ENCODE results near the gene ZNF195. TPM values are rescaled to one million over a fixed set of nuclear protein-coding genes. Genes with fewer than 3 reads are reported as not detected.

ZNF195 gene
- total and polyA plus RNA-seq, 5 donors from 2014 or later: 23.1 to 31.3 (median 25.5) TPM

DNA sequence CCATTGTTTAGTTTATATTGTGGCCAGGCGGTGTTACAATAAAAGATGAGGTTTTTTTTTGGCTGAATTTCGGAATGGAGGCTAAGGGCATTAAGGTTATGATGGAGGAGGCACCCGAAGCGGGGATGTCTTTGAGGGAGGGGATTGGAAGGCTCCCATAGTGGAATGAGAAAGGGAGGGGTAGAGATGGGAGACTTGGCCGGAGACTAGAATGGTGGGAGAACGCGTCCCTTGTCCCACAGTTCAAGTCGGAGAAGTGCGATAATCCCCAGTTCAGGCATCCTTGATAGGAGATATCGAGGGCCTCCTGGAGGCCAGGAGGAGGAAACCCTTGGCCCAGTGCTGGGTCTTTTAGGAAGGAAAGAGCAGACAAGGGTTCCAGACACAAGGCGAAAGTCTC is 21.6 kb downstream of the ZNF195 start:
- Mint-ChIP-seq H3K27ac (no peak overlapping the region), H3K4me3 (no peak overlapping the region), H3K9me3 (peaks cover 6 to 45% (median 34%) of the 10 kb centered on the region in 7 donors), H3K36me3 (peaks cover 50% of the 10 kb centered on the region), H3K4me1 (peaks cover 0 to 2% (median under 1%) of the 10 kb centered on the region in 4 donors), H3K27me3 (no peaks in the 10 kb centered on the region)
- ATAC-seq (ENCODE audit: low read depth in 2 of 2): no peak
- Histone ChIP-seq H3K9me3 (ENCODE audit: control insufficient read depth in 2 of 2, low read length in 2 of 2) (peaks cover 72 to 97% of the 10 kb centered on the region in 2 experiments), H3K4me1 (ENCODE audit: control insufficient read depth, insufficient read depth, low read length, poor library complexity, severe bottlenecking) (no peaks in the 10 kb centered on the region), H3K27ac (ENCODE audit: insufficient read depth, low read length, poor library complexity, severe bottlenecking) (no peak overlapping the region), H3K36me3 (ENCODE audit: control insufficient read depth, insufficient read depth, low read length) (peaks cover 31% of the 10 kb centered on the region), H3K27me3 (ENCODE audit: control insufficient read depth, insufficient read depth, low read length) (no peaks in the 10 kb centered on the region), H3K4me3 (ENCODE audit: low read depth, low read length) (no peak overlapping the region)
- DNase-seq: no peak

GRCh38 chr11:3356858-3357257 is 22.1 kb downstream of the ZNF195 start:
- H3K4me3 ChIP-seq (ENCODE audit: low read depth, low read length): no peak overlapping the region
- Mint-ChIP-seq H3K9me3 (peaks cover 6 to 45% (median 31%) of the 10 kb centered on the region in 7 donors), H3K27me3 (no peaks in the 10 kb centered on the region), H3K4me3 (no peak overlapping the region), H3K27ac (no peak overlapping the region), H3K36me3 (peaks cover 47% of the 10 kb centered on the region), H3K4me1 (peaks cover 0 to 2% (median 0%) of the 10 kb centered on the region in 4 donors)
- peaks cover 27% of the 10 kb centered on the region for H3K36me3 ChIP-seq (ENCODE audit: control insufficient read depth, insufficient read depth, low read length)
- no peak overlapping the region for H3K27ac ChIP-seq (ENCODE audit: insufficient read depth, low read length, poor library complexity, severe bottlenecking)
- no peak for DNase-seq
- no peaks in the 10 kb centered on the region for H3K4me1 ChIP-seq (ENCODE audit: control insufficient read depth, insufficient read depth, low read length, poor library complexity, severe bottlenecking)
- no peaks in the 10 kb centered on the region for H3K27me3 ChIP-seq (ENCODE audit: control insufficient read depth, insufficient read depth, low read length)
- peaks cover 70 to 99% of the 10 kb centered on the region in 2 experiments for H3K9me3 ChIP-seq (ENCODE audit: control insufficient read depth in 2 of 2, low read length in 2 of 2)
- no peak for ATAC-seq (ENCODE audit: low read depth in 2 of 2)

DNA sequence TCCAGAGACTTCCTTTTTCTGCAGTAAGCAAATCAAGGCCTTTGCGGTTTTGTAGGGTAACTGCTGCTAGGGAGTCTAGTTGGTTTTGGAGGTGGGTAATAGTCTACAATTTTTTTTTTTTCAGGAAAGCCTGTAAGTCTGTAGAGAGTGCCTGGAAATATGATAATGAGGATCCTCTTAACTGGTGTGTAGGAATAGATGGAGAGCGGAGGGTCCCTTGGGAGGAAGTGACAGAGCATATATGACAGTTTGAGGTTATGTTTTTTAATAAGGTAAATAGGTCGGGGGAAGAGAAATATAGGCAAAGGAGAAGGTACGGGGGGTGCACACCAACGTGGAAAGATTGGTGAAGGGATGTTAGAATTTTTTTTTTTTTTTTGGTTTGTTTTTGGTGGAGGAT is 25.9 kb downstream of the ZNF195 start:
- Histone ChIP-seq H3K27ac (ENCODE audit: insufficient read depth, low read length, poor library complexity, severe bottlenecking) (no peak overlapping the region), H3K27me3 (ENCODE audit: control insufficient read depth, insufficient read depth, low read length) (no peaks in the 10 kb centered on the region), H3K4me1 (ENCODE audit: control insufficient read depth, insufficient read depth, low read length, poor library complexity, severe bottlenecking) (no peaks in the 10 kb centered on the region), H3K9me3 (ENCODE audit: control insufficient read depth in 2 of 2, low read length in 2 of 2) (peaks cover 37 to 66% of the 10 kb centered on the region in 2 experiments), H3K4me3 (ENCODE audit: low read depth, low read length) (no peak overlapping the region), H3K36me3 (ENCODE audit: control insufficient read depth, insufficient read depth, low read length) (no peaks in the 10 kb centered on the region)
- H3K4me1 Mint-ChIP-seq: peaks cover 0 to 2% (median 0%) of the 10 kb centered on the region in 4 donors
- no peaks in the 10 kb centered on the region for H3K27me3 Mint-ChIP-seq
- H3K4me3 Mint-ChIP-seq: no peak overlapping the region
- H3K9me3 Mint-ChIP-seq: peaks cover 4 to 23% (median 11%) of the 10 kb centered on the region in 7 donors
- no peak overlapping the region for H3K27ac Mint-ChIP-seq
- DNase-seq (no peak), ATAC-seq (ENCODE audit: low read depth in 2 of 2) (no peak)
- peaks cover 14% of the 10 kb centered on the region for H3K36me3 Mint-ChIP-seq

DNA sequence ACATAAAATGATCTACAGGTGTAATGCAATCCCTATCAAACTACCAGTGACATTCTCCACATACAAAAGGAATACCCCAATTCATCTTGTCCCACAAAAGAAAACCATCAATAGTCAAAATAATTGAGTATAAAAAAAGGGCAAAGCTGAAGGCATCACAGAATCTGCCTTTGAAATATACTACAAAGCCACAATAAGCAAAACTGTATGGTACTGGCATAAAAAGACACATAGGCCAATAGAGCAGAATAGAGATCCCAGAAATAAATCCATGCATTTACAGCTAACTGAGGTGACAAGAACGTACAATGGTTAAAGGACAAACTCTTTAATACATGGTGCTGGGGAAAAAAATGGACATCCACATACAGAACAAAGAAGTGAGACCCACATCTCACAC is 31.8 kb downstream of the ZNF195 start:
- DNase-seq: no peak
- Mint-ChIP-seq H3K4me1 (no peaks in the 10 kb centered on the region), H3K36me3 (peaks cover 6% of the 10 kb centered on the region), H3K27ac (no peak overlapping the region), H3K4me3 (no peak overlapping the region), H3K27me3 (peaks cover 21% of the 10 kb centered on the region), H3K9me3 (peaks cover 2 to 17% (median 5%) of the 10 kb centered on the region in 7 donors)
- H3K9me3 ChIP-seq (ENCODE audit: control insufficient read depth in 2 of 2, low read length in 2 of 2): peaks cover 6 to 12% of the 10 kb centered on the region in 2 experiments
- ATAC-seq (ENCODE audit: low read depth in 2 of 2): no peak
- H3K4me3 ChIP-seq (ENCODE audit: low read depth, low read length): no peak overlapping the region
- no peaks in the 10 kb centered on the region for H3K27me3 ChIP-seq (ENCODE audit: control insufficient read depth, insufficient read depth, low read length)
- no peaks in the 10 kb centered on the region for H3K36me3 ChIP-seq (ENCODE audit: control insufficient read depth, insufficient read depth, low read length)
- H3K4me1 ChIP-seq (ENCODE audit: control insufficient read depth, insufficient read depth, low read length, poor library complexity, severe bottlenecking): no peaks in the 10 kb centered on the region
- H3K27ac ChIP-seq (ENCODE audit: insufficient read depth, low read length, poor library complexity, severe bottlenecking): no peak overlapping the region

- Histone ChIP-seq H3K36me3 (ENCODE audit: control insufficient read depth, insufficient read depth, low read length) (no peaks in the 10 kb centered on the region), H3K9me3 (ENCODE audit: control insufficient read depth in 2 of 2, low read length in 2 of 2) (peaks cover 5 to 11% of the 10 kb centered on the region in 2 experiments), H3K27me3 (ENCODE audit: control insufficient read depth, insufficient read depth, low read length) (peaks cover 4% of the 10 kb centered on the region), H3K4me3 (ENCODE audit: low read depth, low read length) (no peak overlapping the region), H3K4me1 (ENCODE audit: control insufficient read depth, insufficient read depth, low read length, poor library complexity, severe bottlenecking) (no peaks in the 10 kb centered on the region), H3K27ac (ENCODE audit: insufficient read depth, low read length, poor library complexity, severe bottlenecking) (no peak overlapping the region)
- H3K36me3 Mint-ChIP-seq: peaks cover 6% of the 10 kb centered on the region
- H3K4me3 Mint-ChIP-seq: no peak overlapping the region
- DNase-seq: no peak
- no peak overlapping the region for H3K27ac Mint-ChIP-seq
- no peaks in the 10 kb centered on the region for H3K4me1 Mint-ChIP-seq
- peaks cover 25% of the 10 kb centered on the region for H3K27me3 Mint-ChIP-seq
- no peak for ATAC-seq (ENCODE audit: low read depth in 2 of 2)
- H3K9me3 Mint-ChIP-seq: peaks cover 2 to 17% (median 5%) of the 10 kb centered on the region in 7 donors
These were observed 32.4 kb downstream of the ZNF195 start for GRCh38 chr11:3346587-3346986.

GRCh38 chr11:3345736-3346135 is 33.2 kb downstream of the ZNF195 start:
- no peaks in the 10 kb centered on the region for H3K4me1 ChIP-seq (ENCODE audit: control insufficient read depth, insufficient read depth, low read length, poor library complexity, severe bottlenecking)
- no peak for ATAC-seq (ENCODE audit: low read depth in 2 of 2)
- Mint-ChIP-seq H3K36me3 (peaks cover 6% of the 10 kb centered on the region), H3K4me1 (peaks cover 0 to 3% (median 0%) of the 10 kb centered on the region in 4 donors), H3K27ac (no peak overlapping the region), H3K27me3 (peaks cover 30% of the 10 kb centered on the region), H3K4me3 (no peak overlapping the region), H3K9me3 (peaks cover 2 to 16% (median 5%) of the 10 kb centered on the region in 7 donors)
- peaks cover 5 to 11% of the 10 kb centered on the region in 2 experiments for H3K9me3 ChIP-seq (ENCODE audit: control insufficient read depth in 2 of 2, low read length in 2 of 2)
- no peak for DNase-seq
- no peak overlapping the region for H3K27ac ChIP-seq (ENCODE audit: insufficient read depth, low read length, poor library complexity, severe bottlenecking)
- H3K36me3 ChIP-seq (ENCODE audit: control insufficient read depth, insufficient read depth, low read length): no peaks in the 10 kb centered on the region
- no peak overlapping the region for H3K4me3 ChIP-seq (ENCODE audit: low read depth, low read length)
- H3K27me3 ChIP-seq (ENCODE audit: control insufficient read depth, insufficient read depth, low read length): peaks cover 4% of the 10 kb centered on the region

- Mint-ChIP-seq H3K9me3 (peaks cover 2 to 16% (median 5%) of the 10 kb centered on the region in 7 donors), H3K4me1 (peaks cover 0 to 4% (median 0%) of the 10 kb centered on the region in 4 donors), H3K27ac (no peak overlapping the region), H3K36me3 (peaks cover 6% of the 10 kb centered on the region), H3K4me3 (no peak overlapping the region), H3K27me3 (peaks cover 38% of the 10 kb centered on the region)
- DNase-seq (no peak), ATAC-seq (ENCODE audit: low read depth in 2 of 2) (no peak)
- Histone ChIP-seq H3K36me3 (ENCODE audit: control insufficient read depth, insufficient read depth, low read length) (no peaks in the 10 kb centered on the region), H3K4me3 (ENCODE audit: low read depth, low read length) (no peak overlapping the region), H3K27ac (ENCODE audit: insufficient read depth, low read length, poor library complexity, severe bottlenecking) (no peak overlapping the region), H3K27me3 (ENCODE audit: control insufficient read depth, insufficient read depth, low read length) (peaks cover 4% of the 10 kb centered on the region), H3K9me3 (ENCODE audit: control insufficient read depth in 2 of 2, low read length in 2 of 2) (peaks cover 5 to 6% of the 10 kb centered on the region in 2 experiments), H3K4me1 (ENCODE audit: control insufficient read depth, insufficient read depth, low read length, poor library complexity, severe bottlenecking) (no peaks in the 10 kb centered on the region)
These were observed 34.4 kb downstream of the ZNF195 start for GRCh38 chr11:3344327-3345174.
